Bronchial epithelial cell (primary cell): ENCODE results near the gene LONP1. TPM values are rescaled to one million over a fixed set of nuclear protein-coding genes. Genes with fewer than 3 reads are reported as not detected.
A peak's percentile ranks its signal among the peaks of the same experiment; 100 is the strongest.

Source experiments
- DNase-seq: peaks from one replicate; pipeline ENCODE4 v3.0.0-alpha.2; 2010; ENCODE audit warnings: low read depth
- FAIRE-seq: peaks from 2 replicates; lab custom pipeline; 2011; peaks lifted over from hg19 to GRCh38; lab: Jason Lieb, UNC
- H3K27me3 ChIP-seq: 2 replicates; pipeline ENCODE4 v1.5.1; 2011; ENCODE audit warnings: low read length; ENCODE audit not compliant: control insufficient read depth, insufficient read depth
- H3K36me3 ChIP-seq: 2 replicates; pipeline ENCODE4 v1.5.1; 2011; ENCODE audit warnings: low read length; ENCODE audit not compliant: control insufficient read depth, insufficient read depth
- H3K4me3 ChIP-seq: 2 replicates; pipeline ENCODE4 v1.5.1; 2011; ENCODE audit warnings: mild to moderate bottlenecking, low read depth, low read length, control low read depth
- CTCF ChIP-seq: IDR thresholded peaks from 2 replicates; pipeline ENCODE4 v1.5.1; 2011; ENCODE audit warnings: mild to moderate bottlenecking, moderate library complexity, low read length, control low read depth, inconsistent platforms; ENCODE audit not compliant: insufficient read depth, severe bottlenecking
- total RNA-seq: library from RNA; depleted of rRNA; stranded (reverse); fragments of >200 nt; gene quantifications from 2 replicates; pipeline ENCODE4 v1.2.1, GENCODE V29; 2014

Gene LONP1
- total RNA-seq, 1 donor from 2014 or later = 220 TPM

GRCh38 chr19:5671600-5671999 is 48.3 kb downstream of the LONP1 start:
- FAIRE-seq (no peak), DNase-seq (no peak)
- H3K4me3 ChIP-seq = no peak overlapping the region
- no peaks in the 10 kb centered on the region for H3K27me3 ChIP-seq
- no peak for TF ChIP-seq CTCF
- peaks cover 19% of the 10 kb centered on the region for H3K36me3 ChIP-seq

DNA sequence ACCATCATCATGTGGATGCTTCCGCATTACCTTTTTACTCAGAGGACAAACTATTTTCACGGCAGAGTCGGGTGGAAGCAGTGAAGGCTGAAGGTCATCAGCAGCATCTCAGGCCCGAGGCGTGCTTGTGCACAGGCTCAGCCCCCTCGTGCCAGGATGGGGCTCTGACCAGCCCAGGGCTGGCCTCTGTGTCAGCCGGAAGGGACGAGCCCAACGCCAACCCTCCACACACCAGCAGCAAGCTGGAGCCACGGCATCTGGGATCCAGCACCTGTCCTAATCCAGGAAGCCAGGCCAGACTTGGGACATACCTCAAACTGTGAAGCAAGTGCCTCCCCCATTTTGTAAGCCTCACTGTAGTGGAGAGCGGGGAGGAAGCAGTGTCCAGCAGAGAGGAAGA is 50.7 kb downstream of the LONP1 start:
- H3K36me3 ChIP-seq = peaks cover 22% of the 10 kb centered on the region
- DNase-seq (no peak), FAIRE-seq (no peak)
- H3K27me3 ChIP-seq = no peaks in the 10 kb centered on the region
- no peak for TF ChIP-seq CTCF
- no peak overlapping the region for H3K4me3 ChIP-seq

GRCh38 chr19:5667751-5668271 is 52.1 kb downstream of the LONP1 start:
- DNase-seq (no peak), FAIRE-seq (no peak)
- peaks cover 22% of the 10 kb centered on the region for H3K36me3 ChIP-seq
- no peaks in the 10 kb centered on the region for H3K27me3 ChIP-seq
- no peak for TF ChIP-seq CTCF
- H3K4me3 ChIP-seq = no peak overlapping the region

DNA sequence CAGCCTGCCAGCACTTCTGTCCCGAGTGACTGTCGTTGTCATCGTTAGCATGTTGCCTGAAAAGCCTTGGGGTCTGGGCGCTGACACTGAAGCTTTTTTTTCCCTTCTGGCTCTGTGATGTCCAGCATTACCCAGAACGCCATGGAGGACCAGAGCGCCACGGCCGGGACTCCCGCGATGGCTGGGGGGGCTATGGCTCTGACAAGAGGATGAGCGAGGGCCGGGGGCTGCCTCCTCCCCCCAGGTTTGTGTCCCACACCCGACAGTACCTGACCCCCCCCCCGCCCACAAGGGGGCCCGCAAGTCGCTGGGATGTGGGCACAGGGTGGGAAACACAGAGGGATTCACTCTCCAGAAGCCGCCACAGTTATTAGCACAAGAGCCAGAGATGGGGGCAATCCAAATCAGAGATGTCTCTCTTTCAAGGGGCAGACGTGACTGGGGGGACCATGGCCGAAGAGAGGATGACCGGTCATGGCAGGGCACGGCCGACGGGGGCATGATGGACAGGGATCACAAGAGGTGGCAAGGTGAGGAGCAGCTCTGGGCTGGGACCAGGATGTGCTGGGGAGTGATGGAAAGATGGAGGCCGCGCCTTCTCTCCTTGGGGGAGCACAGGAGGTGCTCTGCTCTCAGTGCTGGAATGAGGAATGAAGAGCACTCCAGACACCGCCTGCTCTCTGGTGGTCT is 52.9 kb downstream of the LONP1 start:
- DNase-seq (no peak), FAIRE-seq (no peak)
- no peak for TF ChIP-seq CTCF
- H3K4me3 ChIP-seq = no peak overlapping the region
- no peaks in the 10 kb centered on the region for H3K27me3 ChIP-seq
- H3K36me3 ChIP-seq = peaks cover 23% of the 10 kb centered on the region

DNA sequence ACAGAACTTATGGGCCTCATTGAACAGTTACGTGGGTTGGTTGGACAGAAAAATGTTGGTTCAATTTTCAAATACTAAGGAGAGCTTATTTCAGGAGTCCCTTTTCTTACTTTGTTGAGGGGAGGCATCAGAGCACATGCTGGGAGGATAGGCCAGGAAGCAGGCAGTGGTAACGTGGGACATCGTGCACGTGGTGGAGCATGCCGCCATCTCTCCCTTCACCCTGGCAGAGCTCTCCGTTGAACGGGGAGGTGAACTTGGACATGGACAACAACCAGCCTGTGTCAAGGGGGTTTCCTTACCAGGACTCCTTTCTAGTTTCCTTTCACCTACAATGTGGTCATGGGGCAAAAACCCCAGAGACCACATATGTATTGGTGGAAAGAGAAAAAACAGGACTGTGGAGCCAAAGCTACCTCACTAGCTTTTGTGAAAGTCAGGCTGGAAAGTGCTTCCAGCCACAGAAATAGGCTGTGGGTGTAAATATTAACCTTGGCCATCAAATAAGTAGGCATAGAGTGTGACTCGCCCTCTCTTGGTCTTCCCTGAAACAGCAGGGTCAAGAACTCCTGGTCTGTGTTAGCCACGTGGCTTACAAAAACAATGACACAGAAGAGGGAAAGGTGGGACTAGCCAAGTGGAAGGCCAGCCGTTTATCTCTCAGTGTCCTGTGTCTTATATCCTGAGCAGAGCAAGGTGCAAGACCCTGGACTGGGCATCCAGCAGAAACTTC is 54.0 kb downstream of the LONP1 start:
- TF ChIP-seq CTCF = peak; percentile 15
- peaks cover 27% of the 10 kb centered on the region for H3K36me3 ChIP-seq

More for the DNA sequence above, 54.0 kb downstream of the LONP1 start:
- Histone ChIP-seq H3K27me3 (no peaks in the 10 kb centered on the region), H3K4me3 (no peak overlapping the region)
- DNase-seq (peak; percentile 34), FAIRE-seq (no peak)
